Transverse colon (tissue), 4 donors: Measurements from ENCODE around the gene SFR1.

Source experiments
- EP300 ChIP-seq: sonication (generic); formaldehyde crosslinking; IDR thresholded peaks from one replicate; pipeline ENCODE4 v1.6.1; 2017; ENCODE audit warnings: antibody characterized with exemption, low read depth
- POLR2AphosphoS5 ChIP-seq, 3 donors: sonication (generic); formaldehyde crosslinking; IDR thresholded peaks; one replicate each; pipeline ENCODE4 v1.6.1; 2016; ENCODE audit warnings: antibody characterized with exemption in 3 of 3
- TF ChIP-seq, protein P1 (sequence below), 5 experiments: fragments of 200-600 bp in 3 of 5; fragments of 450-650 bp in 2 of 5; sonication (generic) in 3 of 5; IDR thresholded peaks; 1 replicate in 2 of 5; 2 replicates in 3 of 5; pipeline ENCODE4 v1.5.1; 2016 to 2017; ENCODE audit warnings: antibody characterized with exemption in 5 of 5, inconsistent platforms in 3 of 5, mild to moderate bottlenecking in 2 of 5, moderate library complexity in 1 of 5

DNA sequence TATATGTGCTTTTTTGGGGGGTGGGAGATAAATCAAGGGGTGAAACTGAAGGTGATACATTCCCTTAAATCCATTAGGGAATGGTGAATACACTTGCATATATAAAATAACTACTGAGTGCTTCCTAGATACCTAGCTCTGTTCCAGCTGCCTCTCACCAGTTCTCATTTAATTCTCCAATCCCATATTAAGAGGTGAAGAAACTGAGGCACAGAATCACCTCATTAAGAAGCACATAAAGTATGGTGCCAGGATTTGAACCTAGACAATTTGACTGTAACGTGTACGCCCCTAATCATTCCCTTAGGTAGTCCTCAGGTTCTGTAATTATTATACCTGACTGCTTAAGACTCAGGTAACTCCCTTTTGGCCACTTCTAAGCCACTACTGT is 1.5 kb upstream of the SFR1 start:
- TF ChIP-seq, protein P1, sequence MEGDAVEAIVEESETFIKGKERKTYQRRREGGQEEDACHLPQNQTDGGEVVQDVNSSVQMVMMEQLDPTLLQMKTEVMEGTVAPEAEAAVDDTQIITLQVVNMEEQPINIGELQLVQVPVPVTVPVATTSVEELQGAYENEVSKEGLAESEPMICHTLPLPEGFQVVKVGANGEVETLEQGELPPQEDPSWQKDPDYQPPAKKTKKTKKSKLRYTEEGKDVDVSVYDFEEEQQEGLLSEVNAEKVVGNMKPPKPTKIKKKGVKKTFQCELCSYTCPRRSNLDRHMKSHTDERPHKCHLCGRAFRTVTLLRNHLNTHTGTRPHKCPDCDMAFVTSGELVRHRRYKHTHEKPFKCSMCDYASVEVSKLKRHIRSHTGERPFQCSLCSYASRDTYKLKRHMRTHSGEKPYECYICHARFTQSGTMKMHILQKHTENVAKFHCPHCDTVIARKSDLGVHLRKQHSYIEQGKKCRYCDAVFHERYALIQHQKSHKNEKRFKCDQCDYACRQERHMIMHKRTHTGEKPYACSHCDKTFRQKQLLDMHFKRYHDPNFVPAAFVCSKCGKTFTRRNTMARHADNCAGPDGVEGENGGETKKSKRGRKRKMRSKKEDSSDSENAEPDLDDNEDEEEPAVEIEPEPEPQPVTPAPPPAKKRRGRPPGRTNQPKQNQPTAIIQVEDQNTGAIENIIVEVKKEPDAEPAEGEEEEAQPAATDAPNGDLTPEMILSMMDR (IDR thresholded peaks at IDR 0.05): no peak
- TF ChIP-seq POLR2AphosphoS5 (IDR thresholded peaks at IDR 0.05): no peak
- TF ChIP-seq EP300: no peak
